RKO (cell line): Measurements from ENCODE around the gene SEPHS1.
A peak's percentile ranks its signal among the peaks of the same experiment; 100 is the strongest.
"Not testable (repeated sequence)": the region's sequence is repeated elsewhere in the genome, so short reads cannot be mapped to it uniquely, and the experiment has no call there.

Source experiments
- DNase-seq: peaks from one replicate; pipeline ENCODE4 v3.0.0-alpha.2; 2016; ENCODE audit warnings: low spot score

The SEPHS1 gene

DNA sequence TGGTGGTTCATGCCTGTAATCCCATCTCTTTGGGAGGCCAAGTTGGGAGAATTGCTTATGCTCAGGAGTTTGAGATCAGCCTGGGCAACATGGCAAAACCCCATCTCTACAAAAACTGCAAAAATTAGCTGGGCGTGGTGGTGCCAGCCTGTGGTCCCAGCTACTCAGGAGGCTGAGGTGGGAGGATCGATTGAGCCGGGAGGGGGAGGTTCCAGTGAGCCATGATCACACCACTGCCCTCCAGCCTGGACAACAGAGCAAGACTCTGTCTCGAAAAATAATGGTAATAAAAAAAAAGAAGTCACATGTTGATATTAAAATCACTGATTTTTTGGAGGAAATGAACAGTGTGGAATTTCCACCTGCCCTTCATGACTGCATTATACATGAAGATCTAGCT is 64.0 kb downstream of the SEPHS1 start:
- no peak for DNase-seq

DNA sequence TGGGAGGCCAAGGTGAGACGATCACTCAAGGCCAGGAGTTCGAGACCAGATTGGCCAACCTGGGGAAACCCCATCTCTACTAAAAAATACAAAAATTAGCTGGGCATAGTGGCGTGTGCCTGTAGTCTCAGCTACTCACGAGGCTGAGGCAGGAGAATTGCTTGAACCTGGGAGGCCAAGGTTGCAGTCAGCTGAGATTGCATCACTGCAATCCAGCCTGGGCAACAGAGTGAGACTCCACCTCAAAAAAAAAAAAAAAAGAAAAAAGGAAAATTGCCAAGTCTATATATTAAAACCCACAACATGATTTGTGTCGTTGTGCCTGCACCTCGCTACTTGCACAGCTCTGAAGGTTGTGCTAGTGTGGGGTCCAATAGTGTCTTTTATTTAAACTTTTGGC is 65.7 kb downstream of the SEPHS1 start:
- DNase-seq: not testable (repeated sequence)

DNA sequence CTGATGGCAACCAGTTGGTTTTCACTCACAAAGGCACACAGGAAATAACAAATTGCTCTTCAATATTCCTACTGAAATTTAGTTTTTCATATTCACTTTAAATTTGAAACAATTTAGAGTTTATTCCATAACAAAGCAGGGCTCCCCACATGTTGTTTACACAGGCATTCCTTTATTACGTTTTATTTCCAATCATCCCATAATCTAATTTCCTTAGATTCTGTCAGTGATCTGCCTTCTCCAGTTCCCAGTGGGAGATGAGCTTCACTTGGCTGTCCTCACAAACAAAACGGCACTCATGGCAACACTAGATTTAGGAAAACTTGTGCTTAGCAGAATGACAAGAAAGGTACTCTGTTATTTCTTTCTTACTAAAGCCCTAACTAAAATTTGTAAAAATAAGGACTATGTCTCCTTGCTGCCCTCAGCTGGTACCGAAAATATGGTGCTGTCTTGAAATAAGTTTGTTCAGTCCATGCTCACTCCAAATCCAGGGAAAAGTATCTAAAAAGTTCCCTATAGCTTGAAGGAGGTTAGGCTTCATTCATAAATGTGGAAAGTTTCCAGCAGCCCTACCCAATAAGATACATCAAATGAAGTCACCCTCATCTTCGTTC is 71.2 kb downstream of the SEPHS1 start:
- no peak for DNase-seq

DNA sequence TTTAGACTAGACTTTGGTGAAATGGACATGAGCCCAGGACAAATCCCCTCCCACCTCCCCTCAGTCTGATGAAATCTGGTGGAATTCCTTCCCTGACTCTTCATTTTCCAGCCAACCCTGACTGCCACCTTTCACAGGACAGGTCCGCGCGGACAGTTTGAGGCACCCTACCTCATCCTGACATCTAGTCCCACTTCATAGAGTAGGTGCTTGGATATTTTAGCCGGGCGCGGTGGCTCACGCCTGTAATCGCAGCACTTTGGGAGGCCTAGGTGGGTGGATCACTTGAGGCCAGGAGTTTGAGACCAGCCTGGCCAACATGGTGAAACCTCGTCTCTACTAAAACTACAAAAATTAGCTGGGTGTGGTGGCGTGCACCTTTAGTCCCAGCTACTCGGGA is 71.9 kb downstream of the SEPHS1 start:
- DNase-seq: not testable (repeated sequence)

DNA sequence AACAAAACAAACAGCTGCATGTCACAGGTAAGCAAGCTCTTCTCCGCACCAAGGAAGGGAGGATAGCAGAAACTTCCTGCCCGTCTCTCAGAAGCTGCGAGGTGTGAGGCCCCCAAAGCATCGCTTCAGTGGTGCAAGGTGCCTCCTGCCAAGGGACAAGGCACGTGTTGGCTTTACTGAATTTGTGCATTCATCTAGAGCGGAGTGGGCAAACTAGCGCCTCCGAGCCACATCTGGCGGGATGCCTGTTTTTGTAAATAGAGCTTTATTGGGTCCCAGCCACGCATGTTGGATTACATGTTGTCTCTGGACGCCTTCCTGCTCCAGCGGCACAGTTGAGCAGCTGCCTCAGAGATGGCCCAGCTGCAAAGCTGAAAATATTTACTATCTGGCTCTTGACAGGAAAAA is 75.9 kb downstream of the SEPHS1 start:
- no peak for DNase-seq

DNA sequence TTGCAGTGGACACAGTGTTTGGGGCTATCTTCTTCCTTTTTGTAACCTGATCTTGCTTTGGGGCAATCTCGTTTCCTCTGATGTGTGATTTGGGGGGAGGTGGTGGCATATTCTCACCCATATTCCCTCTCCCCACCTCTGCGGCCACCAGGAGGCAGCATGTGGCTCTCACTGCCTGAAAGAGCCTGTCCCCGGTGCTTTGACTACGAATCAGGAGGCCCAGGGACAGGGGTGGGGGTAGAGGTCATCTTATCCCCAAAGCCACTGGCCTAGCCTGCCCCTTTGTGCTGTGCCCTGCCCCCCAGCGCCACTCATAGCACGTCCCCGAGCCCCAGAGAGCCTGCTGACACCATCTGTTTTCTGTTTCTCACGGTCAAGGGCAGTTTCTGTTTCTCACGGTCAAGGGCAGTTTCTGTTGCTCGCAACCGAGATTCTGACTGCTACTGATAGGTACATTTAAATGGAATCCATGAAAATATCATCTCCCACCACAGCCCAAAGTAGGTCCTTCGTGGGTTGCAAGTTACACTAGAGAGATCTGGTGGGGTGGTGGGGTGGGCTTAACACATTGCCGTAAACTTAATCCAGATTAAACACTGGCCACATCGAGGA is 76.4 kb downstream of the SEPHS1 start:
- no peak for DNase-seq

DNA sequence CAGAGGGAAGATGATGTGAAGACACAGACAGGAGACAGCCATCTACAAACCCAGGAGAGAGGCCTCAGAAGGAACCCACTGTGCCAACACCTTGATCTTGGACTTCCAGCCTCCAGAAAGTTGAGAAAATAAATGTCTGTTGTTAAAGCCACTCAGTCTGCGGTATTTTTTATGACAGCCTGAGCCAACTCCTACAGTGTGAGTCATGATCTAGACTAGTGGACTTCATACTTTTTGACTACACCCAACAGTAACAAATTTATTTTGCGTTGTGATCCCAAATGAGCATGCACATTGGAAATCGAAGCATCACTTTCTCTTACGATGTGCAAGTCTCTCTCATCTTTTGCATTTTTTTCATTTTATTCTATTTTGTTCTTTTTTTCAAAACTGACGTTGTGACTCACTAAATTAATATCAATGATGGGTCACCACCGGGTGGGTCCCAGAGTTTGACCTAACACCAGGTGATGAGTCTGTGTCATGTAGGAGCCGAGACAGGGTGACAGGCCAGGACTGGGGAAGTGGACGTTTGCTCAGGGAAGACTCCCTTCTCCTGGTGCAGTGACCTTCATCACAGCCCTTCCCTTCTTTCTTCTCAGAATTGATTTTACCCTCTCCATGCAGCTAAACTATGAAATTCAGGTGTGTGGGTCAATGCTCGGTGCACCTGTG is 77.1 kb downstream of the SEPHS1 start:
- peak; percentile 52 for DNase-seq

DNA sequence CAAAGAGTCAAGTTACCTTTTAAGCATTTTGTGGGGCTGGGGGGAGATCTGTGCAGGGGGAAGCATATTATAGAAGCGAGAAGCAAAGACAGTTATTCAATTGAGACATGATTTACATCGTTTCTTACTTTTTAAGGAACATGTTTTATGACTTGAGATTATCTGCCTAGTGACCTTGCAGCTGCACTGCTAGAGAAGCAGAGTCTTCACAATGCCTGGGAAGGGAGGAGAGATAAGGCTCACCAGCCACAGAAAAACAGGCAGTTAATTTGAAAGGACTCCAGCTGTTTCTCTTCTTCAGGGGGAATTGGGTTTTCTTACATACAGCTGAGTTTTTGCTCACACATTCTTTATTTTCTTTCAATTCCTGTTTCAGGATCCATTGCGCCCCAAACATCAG is 79.3 kb downstream of the SEPHS1 start:
- no peak for DNase-seq

DNA sequence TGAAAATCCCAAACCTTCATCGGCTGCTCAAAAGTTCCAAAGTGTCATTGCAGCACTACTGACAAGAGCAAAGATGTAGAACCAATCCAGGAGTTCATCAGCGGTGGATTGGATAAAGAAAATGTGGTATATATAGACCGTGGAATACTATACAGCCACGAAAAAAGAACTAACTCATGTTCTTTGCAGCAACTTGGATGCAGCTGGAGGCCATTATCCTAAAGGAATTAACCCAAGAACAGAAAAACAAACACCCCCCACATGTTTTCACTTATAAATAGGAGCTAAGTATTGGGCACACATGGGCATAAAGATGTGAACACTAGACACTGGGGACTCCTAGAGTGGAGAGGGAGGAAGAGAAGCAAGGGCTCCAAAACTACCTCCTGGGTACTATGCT is 79.8 kb downstream of the SEPHS1 start:
- no peak for DNase-seq
